Measurements from ENCODE around the gene KCNQ2.

GRCh38 chr20:63424613-63425012, 47.8 kb downstream of the KCNQ2 start:
- TF ChIP-seq CTCF (conservative IDR thresholded peaks at IDR 0.05): no peak
- TF ChIP-seq EZH2 (IDR thresholded peaks at IDR 0.05; ENCODE audit: low read depth): no peak
